SW480 (cell line): ENCODE results near the gene PRKCZ.
"Not testable (repeated sequence)": the region's sequence is repeated elsewhere in the genome, so short reads cannot be mapped to it uniquely, and the experiment has no call there.

Source experiments
- DNase-seq: peaks from one replicate; pipeline ENCODE4 v3.0.0-alpha.2; 2016; ENCODE audit warnings: low spot score

PRKCZ gene

GRCh38 chr1:2135941-2136340 is 85.7 kb downstream of the PRKCZ start:
- DNase-seq, result peak; percentile 62

- no peak for DNase-seq
These were observed 86.4 kb downstream of the PRKCZ start for GRCh38 chr1:2136386-2137235.

- DNase-seq, result peak; percentile 88
These were observed 87.3 kb downstream of the PRKCZ start for GRCh38 chr1:2137257-2138121.

- DNase-seq, result not testable (repeated sequence)
These were observed 88.9 kb downstream of the PRKCZ start for GRCh38 chr1:2139156-2139555.

GRCh38 chr1:2141025-2141424 is 90.8 kb downstream of the PRKCZ start:
- no peak for DNase-seq

- no peak for DNase-seq
These were observed 93.7 kb downstream of the PRKCZ start for GRCh38 chr1:2143814-2144500.

- no peak for DNase-seq
These were observed 94.4 kb downstream of the PRKCZ start for GRCh38 chr1:2144501-2145090.

- no peak for DNase-seq
These were observed 96.0 kb downstream of the PRKCZ start for GRCh38 chr1:2145946-2146835.

GRCh38 chr1:2146836-2147517 is 96.8 kb downstream of the PRKCZ start:
- DNase-seq, result no peak

- DNase-seq, result not testable (repeated sequence)
These were observed 97.7 kb downstream of the PRKCZ start for GRCh38 chr1:2147869-2148268.

GRCh38 chr1:2148691-2149090 is 98.5 kb downstream of the PRKCZ start:
- no peak for DNase-seq

- no peak for DNase-seq
These were observed 100.6 kb downstream of the PRKCZ start for GRCh38 chr1:2150801-2151200.

- DNase-seq, result no peak
These were observed 101.0 kb downstream of the PRKCZ start for GRCh38 chr1:2151252-2151651.

GRCh38 chr1:2151911-2152310 is 101.7 kb downstream of the PRKCZ start:
- no peak for DNase-seq

- DNase-seq, result no peak
These were observed 102.7 kb downstream of the PRKCZ start for GRCh38 chr1:2152954-2153353.

- DNase-seq, result no peak
These were observed 103.8 kb downstream of the PRKCZ start for GRCh38 chr1:2154022-2154421.

- no peak for DNase-seq
These were observed 105.0 kb downstream of the PRKCZ start for GRCh38 chr1:2155147-2155598.

- no peak for DNase-seq
These were observed 105.6 kb downstream of the PRKCZ start for GRCh38 chr1:2155788-2156187.

- DNase-seq, result no peak
These were observed 106.7 kb downstream of the PRKCZ start for GRCh38 chr1:2156866-2157265.

- DNase-seq, result no peak
These were observed 107.6 kb downstream of the PRKCZ start for GRCh38 chr1:2157856-2158255.
